NCI-H510A (cell line): ENCODE data around the gene NUDT8.
A peak's percentile ranks its signal among the peaks of the same experiment; 100 is the strongest.
"Not testable (repeated sequence)": the region's sequence is repeated elsewhere in the genome, so short reads cannot be mapped to it uniquely, and the experiment has no call there.

Experiments used
- DNase-seq: peaks from one replicate; lab custom pipeline; 2025; lab: John Stamatoyannopoulos, UW

The NUDT8 gene

DNA sequence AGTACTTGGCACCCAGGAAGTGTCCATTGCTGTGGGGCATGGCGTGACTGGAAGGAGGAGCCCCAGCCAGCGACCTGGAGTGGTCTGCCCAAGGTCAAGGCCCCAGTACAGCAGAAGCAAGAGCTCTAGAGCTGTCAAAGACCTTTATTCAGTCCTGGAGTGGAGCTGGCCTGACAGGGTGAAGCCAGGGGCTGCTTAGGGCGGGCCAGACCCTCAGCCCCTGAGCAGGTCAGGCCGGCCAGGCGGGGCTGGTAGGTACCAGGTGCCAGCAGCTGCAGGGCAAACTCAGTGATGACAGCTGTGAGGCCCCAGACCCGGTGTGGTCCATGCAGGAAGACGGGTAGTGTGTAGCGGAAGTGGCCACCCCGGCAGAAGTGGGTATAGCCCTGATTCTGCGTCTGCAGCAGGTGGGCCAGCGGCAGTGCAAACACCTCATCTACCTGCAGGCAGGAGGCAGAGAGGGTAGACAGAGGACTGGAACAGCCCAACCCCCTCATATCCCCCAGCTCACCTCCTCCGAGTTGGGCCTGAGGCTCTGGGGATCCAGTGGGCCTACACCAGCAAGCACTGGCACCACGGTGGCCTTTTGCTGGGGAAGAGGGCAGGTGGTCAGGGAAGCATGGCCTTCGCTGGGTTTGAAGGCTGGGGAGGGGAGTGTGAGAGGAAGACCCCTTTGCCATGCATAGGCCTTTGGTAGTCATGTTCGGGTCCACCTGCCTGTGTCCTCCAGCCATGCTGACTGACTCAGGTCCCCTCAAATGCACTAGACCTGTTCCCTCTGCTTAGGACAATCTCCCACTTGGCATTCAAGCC is 1.7 kb downstream of the NUDT8 start:
- no peak for DNase-seq

DNA sequence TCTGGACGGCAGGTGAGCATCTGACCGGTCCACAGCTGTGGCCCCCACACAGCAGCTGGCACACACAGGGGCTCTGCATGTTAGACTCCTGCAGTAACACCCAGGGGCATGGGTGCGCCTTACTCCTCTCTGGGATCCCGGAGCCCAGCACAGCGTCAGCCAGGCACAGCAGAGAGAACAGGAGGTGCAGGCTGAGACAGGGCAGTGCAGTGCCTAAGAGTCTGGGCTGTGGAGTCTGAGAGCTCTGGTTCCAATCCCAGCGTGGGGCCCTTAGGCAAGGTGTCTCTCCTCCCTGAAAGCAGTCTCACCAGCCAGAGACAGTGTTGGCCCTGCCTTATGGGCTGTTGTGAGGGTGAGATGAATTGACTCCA is 2.3 kb downstream of the NUDT8 start:
- no peak for DNase-seq

DNA sequence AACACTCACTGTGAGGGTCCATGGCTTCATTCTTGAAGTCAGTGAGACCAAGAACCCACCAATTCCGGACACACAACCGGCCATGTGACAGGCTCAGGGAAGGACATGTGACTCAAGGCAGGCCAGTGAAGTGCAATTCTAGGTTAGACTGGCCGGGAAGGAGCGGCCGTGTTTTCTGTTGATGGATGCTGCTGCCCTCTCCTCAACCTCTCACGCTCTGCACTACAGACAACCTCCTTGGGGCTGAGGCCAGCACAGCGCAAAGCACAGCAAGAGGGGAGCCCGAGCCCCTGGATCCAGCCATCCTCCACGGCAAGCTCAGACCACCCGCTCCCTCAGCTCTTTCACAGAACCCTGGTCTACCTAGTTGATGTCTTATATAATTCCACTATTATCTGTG is 2.8 kb downstream of the NUDT8 start:
- DNase-seq, result no peak

DNA sequence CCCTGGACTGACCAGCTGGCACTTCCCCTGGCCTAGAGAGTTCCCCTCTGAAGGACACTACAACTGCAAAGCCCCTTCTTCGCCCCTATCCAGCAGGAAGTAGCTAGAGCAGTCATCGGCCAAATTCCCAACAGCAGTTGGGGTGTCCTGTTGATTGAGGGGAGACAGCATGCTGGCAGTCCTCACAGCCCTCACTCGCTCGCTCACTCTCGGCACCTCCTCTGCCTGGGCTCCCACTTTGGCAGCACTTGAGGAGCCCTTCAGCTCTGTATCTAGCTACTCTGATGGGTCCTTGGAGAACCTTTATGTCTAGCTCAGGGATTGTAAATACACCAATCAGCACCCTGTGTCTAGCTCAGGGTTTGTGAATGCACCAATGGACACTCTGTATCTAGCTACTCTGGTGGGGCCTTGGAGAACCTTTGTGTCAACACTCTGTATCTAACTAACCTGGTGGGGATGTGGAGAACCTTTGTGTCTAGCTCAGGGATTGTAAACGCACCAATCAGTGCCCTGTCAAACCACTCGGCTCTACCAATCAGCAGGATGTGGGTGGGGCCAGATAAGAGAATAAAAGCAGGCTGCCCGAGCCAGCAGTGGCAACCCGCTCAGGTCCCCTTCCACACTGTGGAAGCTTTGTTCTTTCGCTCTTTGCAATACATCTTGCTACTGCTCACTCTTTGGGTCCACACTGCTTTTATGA is 3.5 kb downstream of the NUDT8 start:
- DNase-seq, result not testable (repeated sequence)

DNA sequence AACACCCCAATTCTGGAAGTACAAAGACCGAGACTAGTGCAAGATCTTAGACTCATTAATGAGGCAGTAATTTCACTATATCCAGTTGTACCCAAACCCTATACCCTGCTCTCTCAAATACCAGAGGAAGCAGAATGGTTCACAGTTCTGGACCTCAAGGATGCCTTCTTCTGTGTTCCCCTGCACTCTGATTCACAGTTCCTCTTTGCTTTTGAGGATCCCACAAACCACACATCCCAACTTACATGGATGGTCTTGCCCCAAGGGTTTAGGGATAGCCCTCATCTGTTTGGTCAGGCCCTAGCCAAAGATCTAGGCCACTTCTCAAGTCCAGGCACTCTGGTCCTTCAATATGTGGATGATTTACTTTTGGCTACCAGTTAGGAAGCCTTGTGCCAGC is 5.9 kb downstream of the NUDT8 start:
- DNase-seq, result not testable (repeated sequence)

DNA sequence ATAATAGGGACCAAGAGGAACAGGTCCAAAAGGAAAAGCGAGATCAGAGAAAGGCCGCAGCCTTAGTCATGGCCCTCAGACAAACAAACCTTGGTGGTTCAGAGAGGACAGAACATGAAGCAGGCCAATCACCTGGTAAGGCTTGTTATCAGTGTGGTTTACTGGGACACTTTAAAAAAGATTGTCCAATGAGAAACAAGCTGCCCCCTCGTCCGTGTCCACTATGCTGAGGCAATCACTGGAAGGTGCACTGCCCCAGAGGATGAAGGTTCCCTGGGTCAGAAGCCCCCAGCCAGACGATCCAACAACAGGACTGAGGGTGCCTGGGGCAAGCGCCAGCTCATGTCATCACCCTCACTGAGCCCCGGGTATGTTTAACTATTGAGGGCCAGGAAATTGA is 6.8 kb downstream of the NUDT8 start:
- DNase-seq, result not testable (repeated sequence)

DNA sequence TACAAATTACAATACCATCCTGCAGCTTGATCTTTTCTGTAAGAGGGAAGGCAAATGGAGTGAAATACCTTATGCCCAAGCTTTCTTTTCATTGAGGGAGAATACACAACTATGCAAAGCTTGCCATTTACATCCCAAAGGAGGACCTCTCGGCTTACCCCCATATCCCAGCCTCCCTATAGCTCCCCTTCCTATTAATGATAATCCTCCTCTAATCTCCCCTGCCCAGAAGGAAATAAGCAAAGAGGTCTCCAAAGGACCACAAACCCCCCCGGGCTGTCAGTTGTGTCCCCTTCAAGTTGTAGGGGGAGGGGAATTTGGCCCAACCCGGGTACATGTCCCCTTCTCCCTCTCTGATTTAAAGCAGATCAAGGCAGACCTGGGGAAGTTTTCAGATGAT is 7.8 kb downstream of the NUDT8 start:
- not testable (repeated sequence) for DNase-seq

DNA sequence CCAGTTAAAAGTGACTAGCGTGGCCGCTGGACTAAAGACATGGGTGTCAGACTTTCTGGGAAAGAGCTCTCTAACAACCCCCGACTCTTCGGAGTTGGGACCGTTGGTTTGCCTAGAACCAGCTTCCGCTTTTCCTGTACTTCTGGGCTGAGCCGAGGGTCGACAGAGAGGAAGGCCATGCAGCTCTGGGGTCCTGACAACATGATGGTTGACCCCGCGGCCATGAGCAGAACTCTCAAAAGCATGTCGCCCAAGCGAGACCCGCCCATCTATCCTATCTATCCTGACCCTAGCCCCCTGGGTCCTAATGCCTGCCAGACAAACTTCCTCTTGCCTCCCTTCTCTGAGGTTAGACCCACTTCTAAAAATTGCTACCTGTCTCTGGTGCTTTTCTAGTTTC is 9.1 kb downstream of the NUDT8 start:
- DNase-seq, result not testable (repeated sequence)

DNA sequence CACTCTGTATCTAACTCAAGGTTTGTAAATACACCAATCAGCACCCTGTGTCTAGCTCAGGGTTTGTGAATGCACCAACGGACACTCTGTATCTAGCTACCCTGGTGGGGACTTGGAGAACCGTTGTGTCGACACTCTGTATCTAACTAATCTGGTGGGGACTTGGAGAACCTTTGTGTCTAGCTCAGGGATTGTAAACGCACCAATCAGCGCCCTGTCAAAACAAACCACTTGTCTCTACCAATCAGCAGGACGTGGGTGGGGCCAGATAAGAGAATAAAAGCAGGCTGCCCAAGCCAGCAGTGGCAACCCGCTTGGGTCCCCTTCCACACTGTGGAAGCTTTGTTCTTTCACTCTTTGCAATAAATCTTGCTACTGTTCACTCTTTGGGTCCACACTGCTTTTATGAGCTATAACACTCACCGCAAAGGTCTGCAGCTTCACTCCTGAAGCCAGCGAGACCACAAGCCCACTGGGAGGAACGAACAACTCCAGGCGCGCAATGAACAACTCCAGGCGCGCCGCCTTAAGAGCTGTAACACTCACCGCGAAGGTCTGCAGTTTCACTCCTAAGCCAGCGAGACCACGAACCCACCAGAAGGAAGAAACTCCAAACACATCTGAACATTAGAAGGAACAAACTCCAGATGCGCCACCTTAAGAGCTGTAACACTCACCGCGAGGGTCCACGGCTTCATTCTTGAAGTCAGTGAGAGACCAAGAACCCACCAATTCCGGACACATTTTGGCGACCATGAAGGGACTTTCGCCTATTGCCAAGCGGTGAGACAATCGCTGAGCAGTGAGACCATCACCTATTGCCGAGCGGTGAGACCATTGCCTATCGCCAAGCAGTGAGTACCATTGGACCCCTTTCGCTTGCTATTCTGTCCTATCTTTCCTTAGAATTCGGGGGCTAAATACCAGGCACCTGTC is 9.8 kb downstream of the NUDT8 start:
- DNase-seq, result not testable (repeated sequence)

DNA sequence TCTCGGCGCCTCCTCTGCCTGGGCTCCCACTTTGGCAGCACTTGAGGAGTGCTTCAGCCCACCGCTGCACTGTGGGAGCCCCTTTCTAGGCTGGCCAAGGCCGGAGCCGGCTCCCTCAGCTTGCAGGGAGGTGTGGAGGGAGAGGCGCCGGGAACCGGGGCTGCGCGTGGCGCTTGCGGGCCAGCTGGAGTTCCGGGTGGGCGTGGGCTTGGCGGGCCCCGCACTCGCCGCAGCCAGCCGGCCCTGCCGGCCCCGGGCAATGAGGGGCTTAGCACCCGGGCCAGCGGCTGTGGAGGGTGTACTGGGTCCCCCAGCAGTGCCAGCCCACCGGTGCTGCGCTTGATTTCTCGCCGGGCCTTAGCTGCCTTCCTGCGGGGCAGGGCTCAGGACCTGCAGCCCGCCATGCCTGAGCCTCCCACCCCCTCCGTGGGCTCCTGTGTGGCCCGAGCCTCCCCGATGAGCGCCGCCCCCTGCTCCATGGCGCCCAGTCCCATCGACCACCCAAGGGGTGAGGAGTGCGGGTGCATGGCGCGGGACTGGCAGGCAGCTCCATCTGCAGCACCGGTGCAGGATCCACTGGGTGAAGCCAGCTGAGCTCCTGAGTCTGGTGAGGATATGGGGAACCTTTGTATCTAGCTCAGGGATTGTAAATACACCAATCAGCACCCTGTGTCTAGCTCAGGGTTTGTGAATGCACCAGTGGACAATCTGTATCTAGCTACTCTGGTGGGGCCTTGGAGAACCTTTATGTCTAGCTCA is 10.7 kb downstream of the NUDT8 start:
- DNase-seq, result not testable (repeated sequence)

DNA sequence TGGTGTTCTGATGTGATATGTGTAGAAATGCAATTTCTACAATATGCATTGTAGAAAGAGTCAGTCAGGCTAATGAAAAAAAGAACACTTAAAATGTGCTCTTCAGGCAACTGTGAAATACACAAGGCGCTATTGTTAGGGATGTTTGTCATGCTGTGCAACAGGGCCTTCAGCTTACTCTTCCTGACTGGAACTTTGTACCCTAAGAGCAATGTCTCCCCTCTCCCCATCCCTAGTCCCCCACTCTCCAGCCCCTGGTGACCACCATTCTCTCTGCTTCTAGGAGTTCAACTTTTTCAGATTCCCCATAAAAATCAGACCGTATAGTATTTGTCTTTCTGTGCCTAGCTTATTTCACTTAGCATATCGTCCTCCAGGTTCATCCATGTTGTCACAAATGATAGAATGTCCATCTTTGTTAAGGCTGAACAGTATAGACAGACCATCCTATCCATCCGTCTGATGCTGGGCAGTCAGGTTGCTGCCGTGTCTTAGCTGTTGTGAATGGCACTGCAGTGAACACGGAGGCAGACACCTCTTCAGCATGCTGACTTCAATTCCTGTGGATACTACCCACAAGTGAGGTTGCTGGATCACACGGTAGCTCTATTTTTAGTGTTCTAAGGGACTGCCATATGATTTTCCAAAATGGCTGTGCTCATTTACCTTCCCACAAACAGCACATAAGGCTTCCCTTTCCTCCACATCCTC is 12.3 kb downstream of the NUDT8 start:
- no peak for DNase-seq

DNA sequence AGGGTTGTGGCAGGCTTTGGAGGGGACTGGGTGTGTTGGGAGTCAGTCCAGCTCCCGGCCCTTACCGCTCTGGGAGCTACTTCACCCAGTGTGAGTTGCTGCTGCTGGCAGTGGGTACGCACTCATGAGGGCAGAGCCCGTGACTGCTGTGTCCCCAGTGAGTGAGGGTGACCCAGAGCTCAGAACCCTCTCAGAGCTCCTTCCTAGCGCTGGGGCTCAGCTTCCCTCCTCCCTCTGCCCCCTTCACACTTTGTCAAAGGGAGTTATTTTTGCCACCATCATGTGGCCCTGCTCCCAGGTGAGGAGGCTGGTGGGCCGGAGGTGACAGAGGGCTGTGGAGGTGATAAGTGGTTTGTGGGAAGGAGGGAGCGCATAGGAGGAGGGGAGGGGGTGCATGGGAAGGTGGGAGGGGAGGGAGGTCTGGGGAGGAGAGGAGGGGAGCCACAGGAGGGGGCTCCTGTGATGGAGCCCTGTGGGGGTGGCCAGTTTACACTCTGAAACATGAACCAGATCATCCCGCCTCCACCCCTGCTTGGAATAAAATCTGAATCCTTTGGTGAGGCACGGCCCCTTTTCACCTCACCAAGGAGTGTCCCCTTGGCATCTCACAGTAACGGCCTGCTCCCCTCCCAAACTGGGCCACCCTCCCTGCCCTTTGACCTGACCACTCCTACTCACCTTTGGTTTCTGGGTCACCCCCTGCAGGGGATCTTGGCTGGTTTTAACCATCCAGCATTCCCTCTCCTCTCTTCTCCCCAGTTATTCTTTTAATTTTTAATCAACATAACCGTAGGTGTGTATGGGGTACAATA is 13.1 kb downstream of the NUDT8 start:
- no peak for DNase-seq

DNA sequence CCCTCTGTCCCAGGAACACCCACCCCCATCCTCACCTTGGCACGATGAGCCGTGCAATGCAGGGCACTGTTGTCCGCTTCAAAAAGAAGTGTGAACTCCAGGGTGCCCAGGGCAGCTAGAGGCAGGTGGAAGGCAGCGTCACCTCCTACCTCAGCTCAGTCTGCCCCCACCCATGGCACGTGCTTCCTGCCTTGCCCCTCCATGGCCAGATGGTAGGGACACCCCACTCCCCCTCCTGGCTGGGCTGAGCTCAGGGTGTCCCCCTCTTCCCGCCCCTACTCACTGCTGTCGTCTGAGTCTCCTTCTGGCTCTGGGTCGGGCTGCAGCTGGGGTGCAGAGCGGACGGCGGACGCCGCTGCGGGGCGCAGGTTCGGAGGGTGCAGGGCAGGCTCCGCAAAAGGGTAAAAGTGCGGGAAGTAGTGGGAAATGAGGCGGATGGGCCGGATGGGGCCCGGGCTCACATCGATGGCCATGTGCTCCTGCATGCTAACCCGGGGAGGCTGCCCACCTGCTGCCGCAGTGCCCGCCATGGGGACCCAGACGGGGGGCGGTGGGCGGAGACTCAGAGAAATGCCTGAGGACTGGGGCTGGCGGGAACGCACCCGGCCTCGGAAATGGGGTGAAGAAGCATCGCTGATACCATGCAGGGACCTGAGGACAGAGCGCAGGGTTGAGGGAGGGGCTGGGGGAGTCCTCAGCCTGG is 13.9 kb downstream of the NUDT8 start:
- DNase-seq, result no peak

DNA sequence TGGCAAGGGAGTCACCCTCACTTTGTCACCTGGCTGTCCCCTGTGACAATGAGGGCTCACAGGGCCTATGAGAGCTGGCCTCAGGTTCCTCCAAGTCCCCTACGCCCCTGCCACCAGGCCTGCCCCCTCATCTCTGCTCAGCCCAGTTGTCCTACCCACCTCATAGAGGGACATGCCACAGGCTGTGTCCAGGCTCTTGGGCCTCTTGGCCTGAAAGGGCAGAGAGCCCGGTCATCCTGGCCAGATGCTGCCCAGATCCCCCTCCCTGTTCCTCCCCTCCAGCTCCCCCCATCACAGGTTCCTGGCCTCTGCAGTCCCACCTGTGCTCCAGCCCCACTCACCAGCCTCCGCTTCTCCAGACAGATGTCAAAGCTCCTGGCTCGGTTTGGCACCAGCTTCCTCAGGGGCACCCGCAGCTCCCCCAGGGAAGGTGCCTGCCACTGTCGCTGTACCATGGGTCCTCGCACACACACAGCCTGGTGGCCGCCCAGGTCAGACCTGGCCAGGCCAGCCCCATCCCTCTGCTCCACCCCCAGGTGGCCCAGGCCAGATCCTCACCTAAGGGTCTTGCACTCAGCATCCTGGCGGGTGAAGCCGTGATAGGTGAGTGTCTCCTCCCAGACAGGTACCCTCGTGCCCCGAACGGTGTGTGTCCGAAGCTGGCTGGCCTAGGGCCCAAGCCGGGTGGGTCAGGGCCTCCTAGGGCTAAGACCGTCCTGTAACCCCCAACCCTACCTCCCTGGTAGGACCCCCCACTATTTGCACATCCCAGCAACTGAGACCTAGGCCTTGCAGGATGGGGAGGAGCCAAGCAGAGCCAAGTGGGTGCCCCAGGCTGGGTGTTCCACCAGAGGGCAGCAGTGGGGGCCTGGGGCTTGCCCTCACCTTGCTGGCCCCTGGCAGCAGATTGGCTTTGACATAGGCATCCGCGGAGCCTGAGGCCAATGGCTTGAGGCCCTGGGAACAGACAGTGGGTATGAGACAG is 14.7 kb downstream of the NUDT8 start:
- DNase-seq, result peak; percentile 18

DNA sequence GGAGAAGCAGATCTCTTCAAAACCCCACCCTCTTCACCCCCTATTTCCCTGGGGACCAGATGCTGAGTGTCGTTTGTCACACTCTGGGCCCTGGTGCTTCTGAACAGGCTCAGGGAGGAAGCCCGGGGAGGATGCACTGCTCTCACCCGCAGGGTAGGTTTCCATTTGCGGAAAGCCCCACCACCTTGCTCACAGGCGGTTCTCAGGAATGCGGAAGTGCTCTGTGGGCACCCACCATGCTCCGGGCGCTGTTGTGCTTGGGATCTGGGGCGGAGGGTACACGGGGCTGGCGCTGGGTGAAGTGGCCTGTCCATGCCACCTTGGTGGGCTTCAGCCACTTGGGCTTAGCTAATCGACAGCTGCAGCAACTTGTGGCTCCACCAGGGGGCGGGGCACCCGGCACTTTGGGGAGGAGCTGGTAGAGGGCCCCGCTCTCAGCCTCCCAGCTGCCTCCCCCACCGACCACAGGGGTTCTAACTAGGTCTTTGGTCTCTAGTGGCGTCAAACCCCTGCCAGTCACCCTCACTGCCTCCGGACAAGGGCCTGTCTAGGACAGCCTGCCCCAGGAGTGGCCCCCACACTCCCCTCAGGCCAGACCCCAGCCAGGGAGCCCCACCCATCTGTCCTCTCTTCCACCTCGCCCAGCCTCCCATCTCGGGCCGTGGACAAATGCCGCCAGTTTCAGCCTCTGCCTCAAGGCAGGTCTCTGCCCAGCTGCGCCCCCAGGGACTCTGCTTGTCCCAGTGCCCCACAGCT is 15.6 kb downstream of the NUDT8 start:
- no peak for DNase-seq

DNA sequence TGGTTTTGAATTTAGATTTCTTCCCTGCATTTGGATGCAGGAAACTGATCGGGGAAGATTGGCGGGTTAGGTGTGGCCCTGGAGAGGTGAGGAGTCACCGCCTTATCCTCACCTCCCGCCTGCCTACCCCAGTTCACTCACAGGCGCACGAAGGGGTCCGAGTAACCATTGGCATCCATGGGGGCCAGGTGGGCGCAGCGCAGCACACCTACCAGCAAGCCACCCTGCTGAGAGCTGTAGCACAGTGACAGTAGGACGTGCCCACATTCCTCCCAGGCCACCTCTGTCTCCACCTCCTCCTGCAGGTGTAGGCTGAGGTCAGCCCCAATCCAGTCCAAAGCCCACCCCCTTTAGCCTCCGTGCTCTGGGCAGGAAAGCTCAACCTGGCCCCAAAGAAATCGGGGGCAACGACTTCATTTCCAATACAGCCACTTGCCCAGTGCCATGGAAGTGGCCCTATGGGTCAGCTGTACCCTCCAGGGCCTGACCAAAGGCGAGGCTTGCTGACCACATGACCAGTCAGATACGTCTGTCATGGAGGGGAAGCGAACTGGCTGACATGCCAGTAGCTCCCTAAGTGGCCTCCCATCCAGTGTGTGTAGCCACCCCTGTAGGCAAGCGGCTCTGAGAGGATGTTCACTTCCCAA is 16.3 kb downstream of the NUDT8 start:
- DNase-seq, result no peak

DNA sequence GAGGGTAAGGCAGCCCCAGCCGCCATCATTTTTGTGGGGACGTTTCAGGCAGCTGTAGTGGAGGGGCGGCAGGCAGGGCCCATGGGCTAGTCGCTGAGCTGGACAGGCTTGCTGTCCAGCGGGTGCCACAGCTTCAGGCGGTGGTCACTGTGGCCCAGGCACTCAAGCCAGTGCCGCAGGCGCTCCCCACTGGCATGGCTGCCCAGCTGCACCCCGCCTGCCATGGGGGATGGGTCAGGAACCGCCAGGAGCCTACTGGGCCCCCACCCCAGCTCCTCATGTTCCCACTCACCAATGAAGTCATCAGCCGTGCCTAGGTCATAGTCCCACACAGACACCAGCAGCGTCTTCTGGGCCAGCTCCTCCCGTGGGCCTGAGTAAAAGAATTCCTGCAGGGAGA is 17.0 kb downstream of the NUDT8 start:
- no peak for DNase-seq
